ENCODE measurements around the gene MATCAP1. TPM values are rescaled to one million over a fixed set of nuclear protein-coding genes. Genes with fewer than 3 reads are reported as not detected.
A peak's percentile ranks its signal among the peaks of the same experiment; 100 is the strongest.

MATCAP1 gene
- total and polyA plus RNA-seq, 2 of the 13 experiments (the other 11 are each of a cell fraction or from before 2014, with no cell fraction given) = 11.2 to 24.5 TPM

GRCh38 chr16:67186550-67186950 lies 2.8 kb upstream of the MATCAP1 start:
- no TSS peak for BruUV-seq (replicated peaks)
- H3K4me3 ChIP-seq (replicated peaks in 1 of 3; ENCODE audit: insufficient read depth in 1 of 3, low read depth in 2 of 3, low read length in 3 of 3) = no peak overlapping the region
- peaks cover 61% of the 10 kb centered on the region for H3K4me1 ChIP-seq (ENCODE audit: insufficient read depth, low read length)
- H3K27me3 ChIP-seq (ENCODE audit: control insufficient read depth in 1 of 2, insufficient read depth in 2 of 2, low read length in 2 of 2) = peaks cover 7 to 10% of the 10 kb centered on the region in 2 experiments; a peak in 2 of 5 replicates
- H3K9me3 ChIP-seq (ENCODE audit: low read length) = no peaks in the 10 kb centered on the region
- CTCF ChIA-PET (ENCODE audit: low intra/inter-chr PET ratio, low total read pairs) = interaction anchor here (1.6 to 2.5 kb wide), 3 partner anchors 12 to 239 kb away, joined by 5 to 12 read pairs (median 6); no protein-coding TSS in a partner anchor
- in situ Hi-C loops (cut with HindIII; ENCODE audit: extremely low pct_ligation_motif_present, low pct_unique_long_range_greater_than_20kb) = loop anchor here (5.0 kb wide), 1 partner anchor 209 kb away; no protein-coding TSS in a partner anchor
- DNase-seq (ENCODE audit: low spot score) (no peak), FAIRE-seq (no peak), ATAC-seq (no peak)
- H3K27ac ChIP-seq (ENCODE audit: extremely low read length, insufficient read depth, low read length) = no peak overlapping the region
- POLR2A ChIA-PET = interaction anchor here (1.0 kb wide), 1 partner anchor 16 kb away, joined by 3 read pairs; the partner anchor contains the start of gene NOL3
- intact Hi-C loops (cut with micrococcal nuclease; ENCODE audit: unreplicated experiment) = loop anchor here (5.0 kb wide), 1 partner anchor 41 kb away; the partner anchor contains the start of gene TMEM208
- no peaks in the 10 kb centered on the region for H4K20me1 ChIP-seq (ENCODE audit: insufficient read depth, low read length)
- no peak overlapping the region for H3K4me2 ChIP-seq (ENCODE audit: low read depth, low read length)
- no peaks in the 10 kb centered on the region for H3K36me3 ChIP-seq (replicated peaks in 1 of 2; ENCODE audit: control insufficient read depth in 1 of 2, insufficient read depth in 2 of 2, low read length in 2 of 2)
- H2AFZ ChIP-seq (ENCODE audit: low read length) = no peak overlapping the region
- H3K9ac ChIP-seq (ENCODE audit: insufficient read depth, low read depth, low read length) = no peak overlapping the region
- WGBS (ENCODE audit: low lambda C conversion rate) = 3% methylated on average over 4 of the region's 5 CpGs
- TF ChIP-seq ZC3H13 (CRISPR knock-in tag; IDR thresholded peaks at IDR 0.05) (0 out of 2 replicates have a peak, but pooled peaks have one; percentile 6), NFIB (CRISPR knock-in tag; IDR thresholded peaks at IDR 0.05; ENCODE audit: borderline replicate concordance) (peak; percentile 88; the same call in 1 of the 2 replicates), ZNF547 (CRISPR knock-in tag; IDR thresholded peaks at IDR 0.05) (no peak), PRMT3 (CRISPR knock-in tag; IDR thresholded peaks at IDR 0.05; ENCODE audit: borderline replicate concordance, low read depth) (no peak), ZNF605 (CRISPR knock-in tag; IDR thresholded peaks at IDR 0.05) (0 out of 2 replicates have a peak, but pooled peaks have one; percentile 21), PRDM10 (CRISPR knock-in tag; IDR thresholded peaks at IDR 0.05; ENCODE audit: low read depth) (no peak)
- TF ChIP-seq, protein P1, sequence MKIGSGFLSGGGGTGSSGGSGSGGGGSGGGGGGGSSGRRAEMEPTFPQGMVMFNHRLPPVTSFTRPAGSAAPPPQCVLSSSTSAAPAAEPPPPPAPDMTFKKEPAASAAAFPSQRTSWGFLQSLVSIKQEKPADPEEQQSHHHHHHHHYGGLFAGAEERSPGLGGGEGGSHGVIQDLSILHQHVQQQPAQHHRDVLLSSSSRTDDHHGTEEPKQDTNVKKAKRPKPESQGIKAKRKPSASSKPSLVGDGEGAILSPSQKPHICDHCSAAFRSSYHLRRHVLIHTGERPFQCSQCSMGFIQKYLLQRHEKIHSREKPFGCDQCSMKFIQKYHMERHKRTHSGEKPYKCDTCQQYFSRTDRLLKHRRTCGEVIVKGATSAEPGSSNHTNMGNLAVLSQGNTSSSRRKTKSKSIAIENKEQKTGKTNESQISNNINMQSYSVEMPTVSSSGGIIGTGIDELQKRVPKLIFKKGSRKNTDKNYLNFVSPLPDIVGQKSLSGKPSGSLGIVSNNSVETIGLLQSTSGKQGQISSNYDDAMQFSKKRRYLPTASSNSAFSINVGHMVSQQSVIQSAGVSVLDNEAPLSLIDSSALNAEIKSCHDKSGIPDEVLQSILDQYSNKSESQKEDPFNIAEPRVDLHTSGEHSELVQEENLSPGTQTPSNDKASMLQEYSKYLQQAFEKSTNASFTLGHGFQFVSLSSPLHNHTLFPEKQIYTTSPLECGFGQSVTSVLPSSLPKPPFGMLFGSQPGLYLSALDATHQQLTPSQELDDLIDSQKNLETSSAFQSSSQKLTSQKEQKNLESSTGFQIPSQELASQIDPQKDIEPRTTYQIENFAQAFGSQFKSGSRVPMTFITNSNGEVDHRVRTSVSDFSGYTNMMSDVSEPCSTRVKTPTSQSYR (CRISPR knock-in tag; IDR thresholded peaks at IDR 0.05; ENCODE audit: borderline replicate concordance) = peak; percentile 60; the same call in 1 of the 2 replicates
- H3K79me2 ChIP-seq (ENCODE audit: insufficient read depth, low read length) = no peaks in the 10 kb centered on the region

Measured in HepG2 (cell line).